Stimulated activated naive B cell treated with anti-CD40 and anti-IgM and Interleukin-4, amounts not matched to agents 10 μg/mL and 1 μg/mL and 100 μg/mL, for 72 hours (primary cell): Measurements from ENCODE around the gene KCNK16.
A peak's percentile ranks its signal among the peaks of the same experiment; 100 is the strongest.

ENCODE experiments used
- ATAC-seq, 2 donors: fragments of 150-1000 bp; cut with Tn5 transposase; replicated peaks; 2 replicates each; pipeline ENCODE4 v1.10.0; 2021; ENCODE audit warnings: moderate library complexity in 1 of 2
- DNase-seq: peaks from one replicate; pipeline ENCODE4 v3.0.0; 2021
- H3K27ac Mint-ChIP-seq: one replicate; pipeline ENCODE4 v1.8.0; 2022; ENCODE audit warnings: mild to moderate bottlenecking, mixed read lengths
- H3K27me3 Mint-ChIP-seq, 2 donors: one replicate each; pipeline ENCODE4 v1.8.0; 2022; ENCODE audit warnings: mixed read lengths in 2 of 2
- H3K36me3 Mint-ChIP-seq, 2 donors: one replicate each; pipeline ENCODE4 v1.8.0; 2022; ENCODE audit warnings: mixed read lengths in 2 of 2, mild to moderate bottlenecking in 1 of 2
- H3K4me1 Mint-ChIP-seq, 2 donors: one replicate each; pipeline ENCODE4 v1.8.0; 2022; ENCODE audit warnings: mixed read lengths in 2 of 2, mild to moderate bottlenecking in 1 of 2
- H3K4me3 Mint-ChIP-seq, 2 donors: one replicate each; pipeline ENCODE4 v1.8.0; 2022; ENCODE audit warnings: mild to moderate bottlenecking in 2 of 2, mixed read lengths in 2 of 2, moderate library complexity in 1 of 2
- H3K9me3 Mint-ChIP-seq, 2 donors: one replicate each; pipeline ENCODE4 v1.8.0; 2022; ENCODE audit warnings: mixed read lengths in 2 of 2, mild to moderate bottlenecking in 1 of 2

The KCNK16 gene

DNA sequence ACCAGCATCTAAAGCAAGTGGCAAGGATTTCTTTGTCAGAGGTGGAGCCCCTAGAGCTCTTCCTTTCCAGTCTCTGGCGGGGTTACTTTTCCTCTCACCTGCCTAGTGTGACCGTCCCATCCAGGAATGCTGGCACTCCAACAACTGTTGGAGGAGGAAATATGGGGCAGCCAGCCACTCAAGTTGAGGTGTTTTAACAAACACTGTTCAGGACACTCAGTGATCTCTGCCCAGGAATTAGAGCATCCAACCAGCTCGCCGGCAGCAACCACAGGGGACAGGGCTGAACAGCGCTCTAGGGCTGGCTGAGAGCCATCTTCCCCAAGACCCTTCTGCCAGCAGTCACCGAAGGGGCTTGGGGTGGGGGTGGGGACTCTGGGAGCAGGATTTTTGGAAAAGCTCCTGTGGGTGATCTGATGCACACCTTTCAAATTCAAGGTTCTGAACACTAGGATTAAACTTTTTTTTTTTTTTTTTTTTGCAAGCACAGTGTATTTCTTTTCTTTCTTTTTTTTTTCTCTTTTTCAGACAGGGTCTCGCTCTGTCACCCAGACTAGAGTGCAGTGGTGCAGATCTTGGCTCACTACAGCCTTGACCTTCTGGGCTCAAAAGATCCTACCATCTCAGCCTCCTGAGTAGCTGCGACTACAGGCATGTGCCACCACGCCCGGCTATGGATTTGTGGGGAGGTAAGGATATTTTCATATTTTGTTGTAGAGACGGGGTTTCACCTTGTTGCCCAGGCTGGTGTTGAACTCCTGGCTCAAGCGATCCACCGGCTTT, 28.4 kb upstream of the KCNK16 start:
- Mint-ChIP-seq H3K27ac (no peak overlapping the region), H3K4me3 (no peak overlapping the region), H3K9me3 (no peaks in the 10 kb centered on the region), H3K27me3 (peaks cover 0 to 5% of the 10 kb centered on the region in 2 donors), H3K36me3 (no peaks in the 10 kb centered on the region), H3K4me1 (peaks cover 4 to 7% of the 10 kb centered on the region in 2 donors)
- DNase-seq (no peak), ATAC-seq (no peak)

DNA sequence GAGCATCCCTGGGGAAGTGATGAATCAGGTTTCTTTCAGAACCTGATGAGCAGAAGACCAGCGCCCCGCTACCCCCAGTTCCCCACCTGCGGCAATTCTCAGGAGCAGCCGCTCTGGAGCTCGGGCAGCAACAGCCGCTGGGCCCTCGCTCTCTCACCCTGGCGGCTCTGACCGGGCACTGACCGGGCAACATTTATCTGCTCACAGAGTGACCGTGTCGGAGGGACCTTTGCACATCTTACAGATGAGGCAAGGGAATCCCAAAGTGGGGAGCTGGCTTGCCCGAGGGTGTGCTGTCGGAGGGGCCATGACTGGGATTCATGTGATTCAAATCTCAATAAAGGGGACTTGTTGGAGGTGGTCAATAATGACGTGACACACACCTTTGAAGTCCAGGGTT, 26.2 kb upstream of the KCNK16 start:
- ATAC-seq (no peak), DNase-seq (no peak)
- Mint-ChIP-seq H3K4me3 (no peak overlapping the region), H3K27me3 (peaks cover 0 to 5% of the 10 kb centered on the region in 2 donors), H3K36me3 (peaks cover 0 to 9% of the 10 kb centered on the region in 2 donors), H3K4me1 (peaks cover 7 to 11% of the 10 kb centered on the region in 2 donors), H3K9me3 (peaks cover 2 to 4% of the 10 kb centered on the region in 2 donors), H3K27ac (no peak overlapping the region)

DNA sequence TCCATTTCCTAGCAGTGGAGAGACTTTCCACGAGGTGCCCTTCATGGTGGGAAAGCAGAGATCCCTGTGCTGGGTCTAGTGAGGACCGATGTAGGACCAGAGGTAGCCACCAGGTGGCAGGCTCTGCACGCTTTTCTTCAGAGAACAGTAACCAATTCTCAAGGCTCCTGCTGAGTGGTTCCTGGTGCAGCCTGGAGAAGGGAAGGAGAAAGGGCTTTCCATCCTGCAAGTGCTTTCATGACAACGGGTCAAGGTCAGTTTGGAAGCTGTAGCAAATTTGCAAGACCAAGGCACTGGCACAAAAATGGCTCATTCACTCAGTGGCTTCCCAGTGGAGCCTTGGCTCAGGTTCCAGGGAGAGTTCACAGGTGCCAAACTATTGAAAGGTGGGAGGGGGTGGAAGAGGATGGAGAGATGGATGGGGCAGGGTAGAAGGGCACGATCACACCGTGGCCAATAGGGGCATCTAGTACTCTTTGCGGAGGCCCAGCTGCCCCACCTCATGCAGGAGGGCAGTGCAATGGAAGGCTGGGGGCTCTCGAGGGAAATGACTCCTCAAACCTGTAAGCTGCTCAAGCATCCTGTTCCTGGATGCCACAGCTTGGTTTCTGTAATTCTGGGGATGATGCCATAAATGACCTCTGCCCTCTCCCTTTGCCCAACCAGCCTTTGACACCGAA, 25.5 kb upstream of the KCNK16 start:
- Mint-ChIP-seq H3K9me3 (peaks cover 2 to 4% of the 10 kb centered on the region in 2 donors), H3K4me1 (peaks cover 7 to 17% of the 10 kb centered on the region in 2 donors), H3K4me3 (no peak overlapping the region), H3K27ac (no peak overlapping the region), H3K27me3 (peaks cover 0 to 5% of the 10 kb centered on the region in 2 donors), H3K36me3 (peaks cover 0 to 10% of the 10 kb centered on the region in 2 donors)
- DNase-seq (peak; percentile 41), ATAC-seq (peak; percentile 51 to 70)

DNA sequence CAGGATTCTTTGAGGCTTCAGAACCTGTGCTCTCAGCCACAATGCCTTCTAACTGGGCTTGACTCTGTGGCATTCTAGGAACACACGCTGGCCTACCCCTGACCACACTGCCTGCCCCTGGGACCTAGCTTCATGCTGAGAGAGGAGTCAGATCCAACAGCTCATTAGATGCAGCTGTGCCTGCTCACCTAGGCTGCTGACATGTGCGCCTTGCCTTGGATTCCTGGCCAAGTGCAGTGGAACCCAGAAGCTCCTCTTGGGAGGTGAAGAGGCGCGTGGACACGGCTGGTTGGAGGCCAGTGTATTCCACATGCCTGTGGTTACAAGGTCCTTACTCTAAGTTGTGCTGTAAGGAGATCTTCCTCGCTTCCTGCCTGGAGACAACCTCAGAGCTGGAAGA, 24.7 kb upstream of the KCNK16 start:
- DNase-seq: no peak
- Mint-ChIP-seq H3K27me3 (peaks cover 0 to 5% of the 10 kb centered on the region in 2 donors), H3K9me3 (peaks cover 2 to 4% of the 10 kb centered on the region in 2 donors), H3K27ac (no peak overlapping the region), H3K4me3 (no peak overlapping the region), H3K4me1 (peaks cover 7 to 23% of the 10 kb centered on the region in 2 donors), H3K36me3 (peaks cover 0 to 10% of the 10 kb centered on the region in 2 donors)
- no peak for ATAC-seq

DNA sequence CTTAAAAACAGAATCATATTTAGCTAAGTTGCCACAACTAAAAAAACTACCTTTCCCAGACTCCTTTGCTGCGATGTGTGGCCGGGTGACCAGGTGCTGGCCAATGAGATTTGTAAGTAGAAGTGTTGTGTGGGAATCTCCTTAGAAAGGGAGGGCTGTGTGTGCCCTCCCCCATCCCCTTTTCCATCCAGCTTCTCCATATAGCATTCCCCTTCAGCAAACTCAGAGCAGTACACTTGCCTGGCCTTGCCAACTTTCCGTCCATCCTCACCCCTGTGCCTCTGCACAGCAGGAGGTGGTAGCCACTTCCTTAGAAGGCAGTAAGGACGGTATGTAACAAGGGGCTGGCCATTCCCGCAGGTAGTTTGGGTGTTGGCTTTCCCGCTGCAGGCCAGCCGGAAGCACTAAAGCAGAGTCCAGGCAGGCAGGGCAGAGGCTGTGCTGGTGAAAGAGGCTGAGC, 22.3 kb upstream of the KCNK16 start:
- Mint-ChIP-seq H3K36me3 (peaks cover 0 to 10% of the 10 kb centered on the region in 2 donors), H3K4me1 (peaks cover 7 to 27% of the 10 kb centered on the region in 2 donors), H3K9me3 (peaks cover 2 to 4% of the 10 kb centered on the region in 2 donors), H3K27ac (peak overlapping the region; percentile 94), H3K27me3 (peaks cover 0 to 5% of the 10 kb centered on the region in 2 donors), H3K4me3 (no peak overlapping the region)
- ATAC-seq: no peak
- DNase-seq: no peak

DNA sequence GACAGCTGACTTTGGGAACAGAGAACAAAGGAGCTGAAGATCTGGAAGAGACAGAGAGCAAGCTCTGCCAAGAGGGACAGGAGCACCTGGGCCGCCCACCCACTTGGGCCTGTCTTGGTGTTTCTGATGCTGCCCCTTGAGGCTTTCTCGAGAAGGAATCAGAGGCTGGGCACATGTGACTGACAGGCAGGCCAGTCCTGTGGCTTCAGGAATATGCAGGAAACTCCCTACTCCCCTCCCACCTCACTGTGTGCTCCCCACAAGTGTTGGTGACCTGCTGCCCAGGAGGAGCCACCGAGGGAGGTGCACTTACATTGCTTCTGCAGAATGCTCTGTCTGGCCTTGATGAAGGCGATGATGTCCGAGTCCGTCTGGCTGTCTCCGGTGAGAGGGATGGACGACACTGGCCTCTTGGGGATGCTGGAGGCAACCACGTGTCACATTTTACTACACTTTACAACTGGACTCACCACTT, 20.9 kb upstream of the KCNK16 start:
- H3K27ac Mint-ChIP-seq: peak overlapping the region; percentile 94
- DNase-seq (no peak), ATAC-seq (peak; percentile 15 to 26)
- H3K9me3 Mint-ChIP-seq: peaks cover 2 to 4% of the 10 kb centered on the region in 2 donors
- H3K27me3 Mint-ChIP-seq: peaks cover 0 to 5% of the 10 kb centered on the region in 2 donors
- peaks cover 0 to 10% of the 10 kb centered on the region in 2 donors for H3K36me3 Mint-ChIP-seq
- peaks cover 10 to 37% of the 10 kb centered on the region in 2 donors for H3K4me1 Mint-ChIP-seq
- peak overlapping the region; percentile 22 to 33 for H3K4me3 Mint-ChIP-seq

DNA sequence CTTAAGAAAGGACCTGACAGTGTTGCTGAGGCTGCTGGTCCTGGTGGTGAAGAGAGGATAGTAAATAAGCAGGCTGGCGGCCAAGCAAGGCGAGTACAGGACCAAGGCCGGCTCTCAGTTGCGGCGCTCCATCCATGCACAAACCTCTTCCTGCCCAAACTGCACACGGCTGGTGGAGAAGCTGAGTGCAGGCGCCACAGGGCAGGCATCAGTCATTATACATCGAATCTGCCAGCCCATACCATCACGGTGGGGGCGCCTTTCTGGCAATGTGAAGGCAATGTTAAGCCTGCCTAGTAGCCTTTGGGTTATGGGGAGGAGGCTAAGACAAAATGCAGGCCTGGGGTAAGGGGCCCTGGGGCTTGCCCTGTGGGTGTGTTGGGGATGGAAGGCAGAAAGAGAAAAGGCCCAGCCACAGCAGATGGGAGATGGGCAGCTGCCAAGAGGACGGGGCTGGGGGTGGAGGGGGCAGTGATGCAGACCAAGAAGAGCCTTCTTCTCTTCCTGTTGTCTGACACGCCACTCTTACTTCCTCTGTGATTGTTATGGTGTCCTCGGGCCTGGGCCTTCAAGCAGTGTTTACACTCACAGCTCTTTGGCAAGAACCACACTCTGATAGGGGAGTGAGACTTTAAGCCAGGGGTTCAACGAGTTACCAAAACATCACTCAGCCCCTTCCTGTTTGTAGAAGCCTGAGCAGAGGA, 20.3 kb upstream of the KCNK16 start:
- Mint-ChIP-seq H3K36me3 (peaks cover 0 to 10% of the 10 kb centered on the region in 2 donors), H3K27ac (peak overlapping the region; percentile 94), H3K4me1 (peaks cover 13 to 39% of the 10 kb centered on the region in 2 donors), H3K9me3 (peaks cover 2 to 4% of the 10 kb centered on the region in 2 donors), H3K27me3 (peaks cover 0 to 3% of the 10 kb centered on the region in 2 donors), H3K4me3 (peak overlapping the region; percentile 22 to 33)
- peak; percentile 79 to 83 for ATAC-seq
- peak; percentile 34 for DNase-seq

DNA sequence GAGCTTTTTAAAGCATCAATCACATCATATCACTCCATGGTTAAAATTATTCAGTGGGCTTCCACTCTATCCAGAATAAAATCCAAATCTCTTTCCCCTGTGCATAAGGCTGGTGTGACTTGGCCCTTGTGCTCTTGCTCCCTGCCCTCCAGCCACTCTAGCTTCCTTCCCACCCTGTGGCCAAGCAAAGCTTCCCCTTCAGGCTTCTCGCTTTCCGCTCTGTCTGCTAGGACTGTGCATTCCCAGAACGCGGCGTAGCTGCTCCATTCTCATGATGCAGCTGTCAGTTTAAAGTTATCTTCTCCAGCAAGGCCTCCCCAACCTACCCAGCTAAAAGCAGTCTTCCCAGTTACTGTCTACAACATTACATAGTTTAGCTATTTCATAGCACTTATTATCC, 19.4 kb upstream of the KCNK16 start:
- ATAC-seq: no peak

DNA sequence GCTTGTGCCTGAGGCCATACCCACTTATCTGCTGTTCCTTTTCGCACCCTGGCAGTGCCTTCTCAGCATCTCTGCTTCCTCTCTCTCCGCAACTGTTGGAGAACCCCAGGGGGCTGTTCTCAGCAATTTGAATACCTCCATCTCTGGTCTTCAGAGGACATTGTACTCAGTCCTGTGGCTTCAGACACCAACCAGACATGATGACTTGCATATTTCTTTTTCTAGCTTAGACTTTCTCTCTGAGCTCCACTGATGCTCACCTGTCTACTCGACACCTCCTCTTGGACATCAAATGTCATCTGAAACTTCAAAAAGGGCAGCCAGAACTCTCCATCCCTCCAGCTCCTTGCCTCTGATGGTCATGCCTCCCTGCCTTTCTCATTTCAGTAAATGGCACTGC, 18.9 kb upstream of the KCNK16 start:
- Mint-ChIP-seq H3K27ac (no peak overlapping the region), H3K4me3 (no peak overlapping the region), H3K9me3 (peaks cover 2 to 4% of the 10 kb centered on the region in 2 donors), H3K4me1 (peaks cover 23 to 48% of the 10 kb centered on the region in 2 donors), H3K27me3 (peaks cover 0 to 15% of the 10 kb centered on the region in 2 donors), H3K36me3 (peaks cover 0 to 10% of the 10 kb centered on the region in 2 donors)
- no peak for DNase-seq
- peak in 1 of 2 donors; percentile 8 for ATAC-seq

More for the DNA sequence above, 19.4 kb upstream of the KCNK16 start:
- Mint-ChIP-seq H3K9me3 (peaks cover 2 to 4% of the 10 kb centered on the region in 2 donors), H3K36me3 (peaks cover 0 to 10% of the 10 kb centered on the region in 2 donors), H3K27ac (no peak overlapping the region), H3K4me1 (peaks cover 18 to 43% of the 10 kb centered on the region in 2 donors), H3K27me3 (peaks cover 0 to 9% of the 10 kb centered on the region in 2 donors), H3K4me3 (no peak overlapping the region)
- no peak for DNase-seq

DNA sequence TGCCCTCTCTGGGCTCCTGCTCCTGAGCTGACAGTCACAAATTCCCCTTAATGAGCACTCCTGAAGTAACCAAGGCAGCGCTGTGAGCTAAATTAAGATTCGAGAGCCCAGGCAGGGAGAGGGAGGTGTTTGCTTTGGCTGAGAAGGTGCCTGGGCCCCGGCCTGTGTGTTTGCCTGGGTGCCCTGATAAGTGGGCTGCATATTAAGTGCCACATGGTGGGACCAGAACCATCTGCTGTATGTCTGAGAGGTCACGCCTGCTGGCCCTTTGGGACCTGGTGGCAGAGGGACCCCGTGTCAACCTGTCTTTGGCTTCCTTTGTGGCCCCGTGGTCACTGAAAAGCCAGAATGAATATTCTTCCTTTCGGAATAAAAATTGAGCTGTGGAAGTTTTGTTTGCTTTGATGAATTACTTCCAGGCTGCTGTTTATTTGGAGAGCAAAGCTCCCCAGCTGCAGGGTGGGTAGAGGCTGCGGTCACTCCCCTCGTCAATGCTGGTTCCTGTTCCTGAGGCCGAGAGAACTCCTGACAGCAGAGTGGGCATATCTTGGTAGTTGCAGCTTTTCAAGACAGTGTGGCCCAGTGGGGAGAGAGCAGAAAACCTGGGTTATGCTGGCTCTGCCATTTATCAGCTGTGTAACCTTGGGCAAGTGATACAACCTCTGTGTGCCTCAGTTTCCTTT, 17.5 kb upstream of the KCNK16 start:
- peaks cover 2 to 4% of the 10 kb centered on the region in 2 donors for H3K9me3 Mint-ChIP-seq
- H3K27ac Mint-ChIP-seq: no peak overlapping the region
- H3K4me3 Mint-ChIP-seq: no peak overlapping the region
- ATAC-seq (peak; percentile 6 to 13), DNase-seq (no peak)
- peaks cover 31 to 55% of the 10 kb centered on the region in 2 donors for H3K4me1 Mint-ChIP-seq
- peaks cover 0 to 15% of the 10 kb centered on the region in 2 donors for H3K27me3 Mint-ChIP-seq
- peaks cover 0 to 10% of the 10 kb centered on the region in 2 donors for H3K36me3 Mint-ChIP-seq

DNA sequence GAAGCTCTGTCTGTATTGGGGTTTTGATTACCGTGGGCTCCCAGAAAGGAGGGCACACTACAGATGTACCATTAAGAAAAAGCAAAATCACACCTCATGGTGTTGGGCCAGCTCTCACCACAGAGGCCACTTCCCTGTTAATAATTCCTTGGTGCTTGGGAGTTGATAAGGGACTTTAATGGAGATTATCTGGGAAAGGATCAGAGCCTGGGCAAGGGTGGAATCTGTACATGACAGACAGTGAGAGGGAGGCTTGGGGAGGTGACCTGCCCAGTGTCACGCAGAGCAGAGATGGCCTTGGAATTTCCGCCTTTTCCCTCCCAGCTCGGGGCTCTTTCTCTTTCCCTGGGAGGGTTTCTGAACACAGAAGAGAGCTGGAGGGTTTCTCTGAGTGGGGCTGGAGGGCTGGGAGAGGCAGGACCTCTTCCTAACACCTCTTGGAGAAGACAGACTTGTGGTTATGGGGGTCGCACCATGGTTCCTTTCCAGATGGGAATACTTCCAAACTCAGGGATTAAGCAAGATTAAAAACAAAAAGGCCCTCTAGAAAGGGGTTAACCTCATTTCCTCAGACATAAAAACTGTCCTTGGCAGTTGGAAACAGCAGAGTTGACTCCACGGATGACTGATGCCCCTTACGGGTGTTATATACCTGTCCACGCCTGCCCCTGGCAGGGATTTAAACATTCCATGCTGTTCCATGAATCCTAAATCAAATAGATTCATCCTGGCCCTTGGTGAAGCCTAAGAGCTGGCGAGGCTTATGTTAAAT, 16.8 kb upstream of the KCNK16 start:
- Mint-ChIP-seq H3K36me3 (peaks cover 0 to 3% of the 10 kb centered on the region in 2 donors), H3K27me3 (peaks cover 0 to 15% of the 10 kb centered on the region in 2 donors), H3K9me3 (no peaks in the 10 kb centered on the region), H3K4me3 (no peak overlapping the region), H3K4me1 (peaks cover 31 to 51% of the 10 kb centered on the region in 2 donors), H3K27ac (no peak overlapping the region)
- ATAC-seq (no peak), DNase-seq (no peak)

DNA sequence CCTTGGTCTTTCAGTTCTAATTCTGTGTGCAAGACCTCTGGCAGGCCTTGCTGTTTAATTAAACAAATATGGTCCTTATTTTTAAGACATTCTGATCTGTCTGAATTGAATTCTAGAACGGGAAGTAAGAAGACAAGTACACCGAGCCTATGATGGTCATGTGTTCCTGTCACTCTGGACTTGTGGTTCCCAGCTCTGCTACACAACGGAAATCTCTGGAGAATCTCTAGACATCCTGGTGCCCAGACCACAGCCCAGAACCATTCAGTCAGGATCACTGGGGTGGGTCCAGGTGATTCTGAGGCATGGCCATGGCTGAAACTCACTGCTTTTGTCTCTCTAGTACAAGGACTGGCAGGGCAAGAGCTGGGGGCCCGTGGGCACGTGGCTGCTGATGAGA, 15.9 kb upstream of the KCNK16 start:
- peaks cover 31 to 45% of the 10 kb centered on the region in 2 donors for H3K4me1 Mint-ChIP-seq
- H3K36me3 Mint-ChIP-seq: no peaks in the 10 kb centered on the region
- H3K27ac Mint-ChIP-seq: no peak overlapping the region
- H3K27me3 Mint-ChIP-seq: peaks cover 0 to 15% of the 10 kb centered on the region in 2 donors
- H3K9me3 Mint-ChIP-seq: no peaks in the 10 kb centered on the region
- H3K4me3 Mint-ChIP-seq: no peak overlapping the region
- ATAC-seq: no peak
- no peak for DNase-seq
